ENCODE measurements around the gene DIP2A.

DIP2A gene

DNA sequence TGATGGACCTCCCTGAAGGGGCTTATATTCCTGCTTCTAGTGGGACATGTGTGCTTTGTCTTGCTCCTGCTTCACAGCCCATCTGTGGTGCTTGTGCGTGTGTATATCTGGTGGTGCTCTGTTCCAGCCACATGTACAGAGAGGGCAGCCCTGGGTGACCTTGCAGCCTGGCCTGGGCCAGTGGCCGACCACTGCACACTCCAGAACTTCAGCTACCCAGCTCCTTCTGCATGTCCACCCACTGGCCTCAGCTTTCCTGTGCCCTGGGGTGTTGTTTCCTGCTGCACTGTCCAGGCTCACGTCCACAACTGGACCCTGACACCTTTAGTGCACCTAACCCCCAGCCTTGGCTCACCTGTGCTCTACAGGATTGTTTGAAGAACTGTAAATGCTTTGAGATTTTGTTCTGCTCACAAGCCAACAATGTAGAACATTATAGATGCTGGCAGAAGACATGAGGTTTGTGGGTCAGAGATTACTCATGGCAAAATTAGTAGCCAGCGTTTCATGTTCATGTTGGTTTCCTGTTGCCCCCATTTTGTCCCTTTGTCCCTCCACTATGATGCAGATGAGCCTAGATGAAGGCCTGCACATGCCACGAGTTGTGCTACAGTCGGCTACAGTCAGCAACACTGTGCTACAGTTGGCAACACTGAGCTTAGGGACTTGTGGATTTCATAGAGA is 151.5 kb downstream of the DIP2A start:
- no peak overlapping the region for H3K18ac ChIP-seq (ENCODE audit: low read length)
- no peak overlapping the region for H2BK12ac ChIP-seq (ENCODE audit: low read length)
- no peak overlapping the region for H3K4me2 ChIP-seq (ENCODE audit: insufficient read depth, low read length, poor library complexity, severe bottlenecking)
- H2BK5ac ChIP-seq (ENCODE audit: low read length) = no peak overlapping the region
- H3K9ac ChIP-seq (ENCODE audit: low read depth, low read length, poor library complexity) = no peak overlapping the region
- no CpG with 5 or more reads among the region's 6 CpGs for WGBS, 2 donors (ENCODE audit: extremely low coverage in 2 of 2, insufficient read length in 2 of 2, insufficient replicate concordance in 1 of 2)
- peak overlapping the region; percentile 46 for H2AFZ ChIP-seq (ENCODE audit: low read length)
- H3K36me3 ChIP-seq (replicated peaks in 1 of 2; ENCODE audit: control insufficient read depth in 2 of 2, insufficient read depth in 2 of 2, low read length in 2 of 2) = no peaks in the 10 kb centered on the region
- no peak for DNase-seq (ENCODE audit: low spot score)
- H3K4me1 ChIP-seq (ENCODE audit: control insufficient read depth in 2 of 2, insufficient read depth in 1 of 2, low read depth in 1 of 2, low read length in 2 of 2) = peaks cover 3 to 4% of the 10 kb centered on the region in 2 donors
- H4K8ac ChIP-seq (ENCODE audit: low read depth, low read length) = no peak overlapping the region
- H2BK15ac ChIP-seq (ENCODE audit: low read length) = no peak overlapping the region
- H3K79me1 ChIP-seq (ENCODE audit: low read depth, low read length) = no peaks in the 10 kb centered on the region
- H3K27me3 ChIP-seq (ENCODE audit: control insufficient read depth in 3 of 3, insufficient read depth in 3 of 3, low read depth in 1 of 3, low read length in 3 of 3) = no peaks in the 10 kb centered on the region
- H4K91ac ChIP-seq (ENCODE audit: low read depth, low read length, poor library complexity) = no peak overlapping the region
- no peak overlapping the region for H3K27ac ChIP-seq (replicated peaks; ENCODE audit: low read length)
- no peak overlapping the region for H3K23ac ChIP-seq (ENCODE audit: low read depth, low read length, poor library complexity)
- no peak overlapping the region for H2BK120ac ChIP-seq (ENCODE audit: low read depth, low read length)
- no peak overlapping the region for H3K14ac ChIP-seq (ENCODE audit: low read length)
- H3K4me3 ChIP-seq (ENCODE audit: low read length in 2 of 2) = peak overlapping the region in 1 of 2 donors; percentile 42
- no peak overlapping the region for H3K4ac ChIP-seq (ENCODE audit: low read length)
- H3K9me3 ChIP-seq (replicated peaks in 1 of 2; ENCODE audit: control insufficient read depth in 2 of 2, insufficient read depth in 1 of 2, low read depth in 1 of 2, low read length in 2 of 2) = peaks cover 7 to 16% of the 10 kb centered on the region in 2 donors
- no peak overlapping the region for H2AK5ac ChIP-seq (ENCODE audit: low read depth, low read length)

DNA sequence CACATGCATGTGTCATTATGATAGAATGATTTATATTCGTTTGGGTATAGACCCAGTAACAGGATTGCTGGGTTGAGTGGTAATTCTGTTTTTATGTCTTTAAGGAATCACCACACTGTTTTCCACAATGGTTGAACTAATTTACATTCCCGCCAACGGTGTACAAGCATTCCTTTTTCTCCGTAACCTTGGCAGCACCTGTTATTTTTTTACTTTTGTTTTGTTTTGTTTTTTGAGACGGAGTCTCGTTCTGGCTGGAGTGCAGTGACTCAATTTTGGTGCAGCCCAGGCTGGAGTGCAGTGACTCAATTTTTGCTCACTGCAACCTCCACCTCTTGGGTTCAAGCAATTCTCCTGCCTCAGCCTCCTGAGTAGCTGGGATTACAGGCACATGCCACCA is 154.7 kb downstream of the DIP2A start:
- no peaks in the 10 kb centered on the region for H3K27me3 ChIP-seq (ENCODE audit: control insufficient read depth in 3 of 3, insufficient read depth in 3 of 3, low read depth in 1 of 3, low read length in 3 of 3)
- no peak overlapping the region for H2BK120ac ChIP-seq (ENCODE audit: low read depth, low read length)
- no peak overlapping the region for H4K8ac ChIP-seq (ENCODE audit: low read depth, low read length)
- no peak overlapping the region for H3K27ac ChIP-seq (replicated peaks; ENCODE audit: low read length)
- no peak overlapping the region for H3K9ac ChIP-seq (ENCODE audit: low read depth, low read length, poor library complexity)
- H3K14ac ChIP-seq (ENCODE audit: low read length) = no peak overlapping the region
- H2AK5ac ChIP-seq (ENCODE audit: low read depth, low read length) = no peak overlapping the region
- no peak overlapping the region for H4K91ac ChIP-seq (ENCODE audit: low read depth, low read length, poor library complexity)
- no peak overlapping the region for H3K23ac ChIP-seq (ENCODE audit: low read depth, low read length, poor library complexity)
- peaks cover 7 to 22% of the 10 kb centered on the region in 2 donors for H3K9me3 ChIP-seq (replicated peaks in 1 of 2; ENCODE audit: control insufficient read depth in 2 of 2, insufficient read depth in 1 of 2, low read depth in 1 of 2, low read length in 2 of 2)
- no peaks in the 10 kb centered on the region for H3K79me1 ChIP-seq (ENCODE audit: low read depth, low read length)
- H3K36me3 ChIP-seq (replicated peaks in 1 of 2; ENCODE audit: control insufficient read depth in 2 of 2, insufficient read depth in 2 of 2, low read length in 2 of 2) = no peaks in the 10 kb centered on the region
- H3K4me3 ChIP-seq (ENCODE audit: low read length in 2 of 2) = no peak overlapping the region
- H3K4ac ChIP-seq (ENCODE audit: low read length) = no peak overlapping the region
- H3K4me1 ChIP-seq (ENCODE audit: control insufficient read depth in 2 of 2, insufficient read depth in 1 of 2, low read depth in 1 of 2, low read length in 2 of 2) = no peaks in the 10 kb centered on the region
- H2BK12ac ChIP-seq (ENCODE audit: low read length) = no peak overlapping the region
- no peak overlapping the region for H3K4me2 ChIP-seq (ENCODE audit: insufficient read depth, low read length, poor library complexity, severe bottlenecking)
- no peak overlapping the region for H2AFZ ChIP-seq (ENCODE audit: low read length)
- no peak for DNase-seq (ENCODE audit: low spot score)
- H2BK5ac ChIP-seq (ENCODE audit: low read length) = no peak overlapping the region
- H2BK15ac ChIP-seq (ENCODE audit: low read length) = no peak overlapping the region
- H3K18ac ChIP-seq (ENCODE audit: low read length) = no peak overlapping the region
- no CpG with 5 or more reads among the region's 6 CpGs for WGBS, 2 donors (ENCODE audit: extremely low coverage in 2 of 2, insufficient read length in 2 of 2, insufficient replicate concordance in 1 of 2)

DNA sequence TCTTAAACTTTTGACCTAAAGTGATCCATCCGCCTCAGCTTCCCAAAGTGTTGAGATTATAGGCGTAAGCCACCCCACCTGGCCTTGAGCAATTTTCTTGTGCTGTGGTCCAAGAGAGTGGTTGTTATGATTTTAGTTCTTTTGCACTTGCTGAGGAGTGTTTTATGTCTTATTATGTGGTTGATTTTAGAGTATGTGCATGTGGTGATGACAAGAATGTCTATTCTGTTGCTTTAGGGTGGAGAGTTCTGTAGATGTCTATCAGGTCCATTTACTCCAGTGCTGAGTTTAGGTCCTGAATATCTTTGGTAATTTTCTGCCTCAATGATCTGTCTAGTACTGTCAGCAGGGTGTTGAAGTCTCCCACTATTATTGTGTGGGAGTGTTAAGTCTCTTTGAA is 157.4 kb downstream of the DIP2A start:
- Histone ChIP-seq H3K4ac (ENCODE audit: low read length) (no peak overlapping the region), H3K27ac (replicated peaks; ENCODE audit: low read length) (no peak overlapping the region), H2AFZ (ENCODE audit: low read length) (no peak overlapping the region), H3K9me3 (replicated peaks in 1 of 2; ENCODE audit: control insufficient read depth in 2 of 2, insufficient read depth in 1 of 2, low read depth in 1 of 2, low read length in 2 of 2) (peaks cover 2 to 36% of the 10 kb centered on the region in 2 donors), H3K36me3 (replicated peaks in 1 of 2; ENCODE audit: control insufficient read depth in 2 of 2, insufficient read depth in 2 of 2, low read length in 2 of 2) (no peaks in the 10 kb centered on the region), H2BK15ac (ENCODE audit: low read length) (no peak overlapping the region), H2AK5ac (ENCODE audit: low read depth, low read length) (no peak overlapping the region), H2BK120ac (ENCODE audit: low read depth, low read length) (no peak overlapping the region), H3K4me2 (ENCODE audit: insufficient read depth, low read length, poor library complexity, severe bottlenecking) (no peak overlapping the region), H3K79me1 (ENCODE audit: low read depth, low read length) (no peaks in the 10 kb centered on the region), H3K4me1 (ENCODE audit: control insufficient read depth in 2 of 2, insufficient read depth in 1 of 2, low read depth in 1 of 2, low read length in 2 of 2) (peaks cover 3 to 4% of the 10 kb centered on the region in 2 donors), H4K91ac (ENCODE audit: low read depth, low read length, poor library complexity) (no peak overlapping the region), H3K27me3 (ENCODE audit: control insufficient read depth in 3 of 3, insufficient read depth in 3 of 3, low read depth in 1 of 3, low read length in 3 of 3) (no peaks in the 10 kb centered on the region), H3K18ac (ENCODE audit: low read length) (no peak overlapping the region), H4K8ac (ENCODE audit: low read depth, low read length) (no peak overlapping the region), H2BK12ac (ENCODE audit: low read length) (no peak overlapping the region), H3K23ac (ENCODE audit: low read depth, low read length, poor library complexity) (no peak overlapping the region), H2BK5ac (ENCODE audit: low read length) (no peak overlapping the region), H3K9ac (ENCODE audit: low read depth, low read length, poor library complexity) (no peak overlapping the region), H3K4me3 (ENCODE audit: low read length in 2 of 2) (no peak overlapping the region), H3K14ac (ENCODE audit: low read length) (no peak overlapping the region)
- WGBS, 2 donors (ENCODE audit: extremely low coverage in 2 of 2, insufficient read length in 2 of 2, insufficient replicate concordance in 1 of 2) = no CpG with 5 or more reads among the region's 2 CpGs
- DNase-seq (ENCODE audit: low spot score) = no peak

DNA sequence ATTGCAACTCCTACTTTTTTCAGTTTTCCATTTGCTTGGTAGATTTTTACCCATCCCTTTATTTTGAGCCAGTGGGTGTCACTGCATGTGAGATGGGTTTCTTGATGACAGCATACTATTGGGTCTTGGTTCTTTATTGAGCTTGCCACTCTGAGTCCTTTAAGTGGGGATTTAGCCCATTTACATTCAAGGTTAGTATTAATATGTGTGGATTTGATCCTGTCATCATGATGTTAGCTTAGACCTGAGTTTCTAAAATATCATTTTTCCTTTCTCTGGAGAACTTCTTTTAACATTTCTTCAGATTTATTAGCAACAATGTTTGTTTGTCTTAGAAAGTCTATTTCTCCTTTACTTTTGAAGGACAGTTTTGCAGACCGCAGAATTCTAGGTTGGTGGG is 158.0 kb downstream of the DIP2A start:
- Histone ChIP-seq H3K23ac (ENCODE audit: low read depth, low read length, poor library complexity) (no peak overlapping the region), H3K27ac (replicated peaks; ENCODE audit: low read length) (no peak overlapping the region), H4K91ac (ENCODE audit: low read depth, low read length, poor library complexity) (no peak overlapping the region), H2AK5ac (ENCODE audit: low read depth, low read length) (no peak overlapping the region), H2BK15ac (ENCODE audit: low read length) (no peak overlapping the region), H3K36me3 (replicated peaks in 1 of 2; ENCODE audit: control insufficient read depth in 2 of 2, insufficient read depth in 2 of 2, low read length in 2 of 2) (no peaks in the 10 kb centered on the region), H3K4me3 (ENCODE audit: low read length in 2 of 2) (no peak overlapping the region), H3K4me1 (ENCODE audit: control insufficient read depth in 2 of 2, insufficient read depth in 1 of 2, low read depth in 1 of 2, low read length in 2 of 2) (peaks cover 8 to 10% of the 10 kb centered on the region in 2 donors), H2BK5ac (ENCODE audit: low read length) (no peak overlapping the region), H2BK120ac (ENCODE audit: low read depth, low read length) (no peak overlapping the region), H2BK12ac (ENCODE audit: low read length) (no peak overlapping the region), H3K9ac (ENCODE audit: low read depth, low read length, poor library complexity) (no peak overlapping the region), H4K8ac (ENCODE audit: low read depth, low read length) (no peak overlapping the region), H3K9me3 (replicated peaks in 1 of 2; ENCODE audit: control insufficient read depth in 2 of 2, insufficient read depth in 1 of 2, low read depth in 1 of 2, low read length in 2 of 2) (peaks cover 2 to 36% of the 10 kb centered on the region in 2 donors), H3K14ac (ENCODE audit: low read length) (no peak overlapping the region), H3K4me2 (ENCODE audit: insufficient read depth, low read length, poor library complexity, severe bottlenecking) (no peak overlapping the region), H3K79me1 (ENCODE audit: low read depth, low read length) (no peaks in the 10 kb centered on the region), H3K18ac (ENCODE audit: low read length) (no peak overlapping the region), H3K27me3 (ENCODE audit: control insufficient read depth in 3 of 3, insufficient read depth in 3 of 3, low read depth in 1 of 3, low read length in 3 of 3) (no peaks in the 10 kb centered on the region), H2AFZ (ENCODE audit: low read length) (no peak overlapping the region), H3K4ac (ENCODE audit: low read length) (no peak overlapping the region)
- DNase-seq (ENCODE audit: low spot score) = no peak
- WGBS, 2 donors (ENCODE audit: extremely low coverage in 2 of 2, insufficient read length in 2 of 2, insufficient replicate concordance in 1 of 2) = no CpG with 5 or more reads among the region's 1 CpG

Measured in neuronal stem cell (in vitro differentiated cells).